CD8-positive, alpha-beta memory T cell (primary cell): ENCODE results near the gene ZNF273. TPM values are rescaled to one million over a fixed set of nuclear protein-coding genes. Genes with fewer than 3 reads are reported as not detected.

Source experiments
- CTCF ChIA-PET: fragments of 350-600 bp; sonication (Branson Sonifier 250); formaldehyde crosslinking; loops from one replicate; lab custom pipeline; 2021; ENCODE audit warnings: antibody characterized with exemption; lab: Charles Lee
- POLR2A ChIA-PET: fragments of 350-600 bp; sonication (Branson Sonifier 250); formaldehyde crosslinking; loops from one replicate; lab custom pipeline; 2021; ENCODE audit warnings: antibody characterized with exemption; lab: Charles Lee
- DNase-seq, 5 donors: peaks; one replicate each; pipeline versions ENCODE4 v3.0.0 to v3.0.0-alpha.2; 2020 to 2022; ENCODE audit warnings: mixed read lengths in 1 of 5
- H3K27ac ChIP-seq: one replicate; pipeline ENCODE4 v1.7.0; 2013; ENCODE audit warnings: low read depth, mild to moderate bottlenecking, low read length, moderate library complexity
- H3K27me3 ChIP-seq: 2 replicates; pipeline ENCODE4 v1.7.0; 2013; ENCODE audit warnings: low read length, mild to moderate bottlenecking; ENCODE audit not compliant: insufficient read depth, poor library complexity, severe bottlenecking
- H3K36me3 ChIP-seq: 2 replicates; pipeline ENCODE4 v1.7.0; 2013; ENCODE audit warnings: mild to moderate bottlenecking, low read length, moderate library complexity; ENCODE audit not compliant: insufficient read depth
- H3K4me1 ChIP-seq: 2 replicates; pipeline ENCODE4 v1.7.0; 2013; ENCODE audit warnings: mild to moderate bottlenecking, low read length, moderate library complexity; ENCODE audit not compliant: insufficient read depth
- H3K4me3 ChIP-seq: 2 replicates; pipeline ENCODE4 v1.7.0; 2013; ENCODE audit warnings: mild to moderate bottlenecking, low read length
- H3K9me3 ChIP-seq: 2 replicates; pipeline ENCODE4 v1.7.0; 2013; ENCODE audit warnings: mild to moderate bottlenecking, low read length
- H3K27ac Mint-ChIP-seq, 8 donors: one replicate each; pipeline ENCODE4 v1.8.0; 2020 to 2021; ENCODE audit warnings: mixed read lengths in 8 of 8, mild to moderate bottlenecking in 6 of 8, inconsistent platforms in 3 of 8, moderate library complexity in 3 of 8
- H3K27me3 Mint-ChIP-seq, 2 donors: one replicate each; pipeline ENCODE4 v1.8.0; 2020 to 2021; ENCODE audit warnings: mixed read lengths in 2 of 2, mild to moderate bottlenecking in 1 of 2, moderate library complexity in 1 of 2
- H3K36me3 Mint-ChIP-seq, 3 donors: one replicate each; pipeline ENCODE4 v1.8.0; 2020 to 2021; ENCODE audit warnings: mixed read lengths in 3 of 3, inconsistent platforms in 1 of 3, mild to moderate bottlenecking in 1 of 3
- H3K4me1 Mint-ChIP-seq, 3 donors: one replicate each; pipeline ENCODE4 v1.8.0; 2020 to 2021; ENCODE audit warnings: mixed read lengths in 3 of 3, inconsistent platforms in 1 of 3, mild to moderate bottlenecking in 1 of 3
- H3K4me3 Mint-ChIP-seq, 7 donors: one replicate each; pipeline ENCODE4 v1.8.0; 2020 to 2021; ENCODE audit warnings: mixed read lengths in 7 of 7, mild to moderate bottlenecking in 6 of 7, moderate library complexity in 4 of 7, inconsistent platforms in 2 of 7
- H3K9me3 Mint-ChIP-seq, 5 donors: one replicate each; pipeline ENCODE4 v1.8.0; 2020 to 2022; ENCODE audit warnings: mixed read lengths in 5 of 5, mild to moderate bottlenecking in 3 of 5, moderate library complexity in 2 of 5, inconsistent platforms in 1 of 5
- polyA plus RNA-seq: library from polyadenylated mRNA; unstranded; fragments of 300-500 nt; fragmentation: Illumina TruSeq; gene quantifications from one replicate; pipeline ENCODE4 v1.2.3, GENCODE V29; 2021
- total RNA-seq, 2 experiments: library from RNA; stranded (reverse); gene quantifications; one replicate each; pipeline ENCODE4 v1.2.3, GENCODE V29; 2021

The ZNF273 gene
- total and polyA plus RNA-seq, 3 experiments from 2014 or later = 3.1 to 7.1 (median 6.8) TPM

DNA sequence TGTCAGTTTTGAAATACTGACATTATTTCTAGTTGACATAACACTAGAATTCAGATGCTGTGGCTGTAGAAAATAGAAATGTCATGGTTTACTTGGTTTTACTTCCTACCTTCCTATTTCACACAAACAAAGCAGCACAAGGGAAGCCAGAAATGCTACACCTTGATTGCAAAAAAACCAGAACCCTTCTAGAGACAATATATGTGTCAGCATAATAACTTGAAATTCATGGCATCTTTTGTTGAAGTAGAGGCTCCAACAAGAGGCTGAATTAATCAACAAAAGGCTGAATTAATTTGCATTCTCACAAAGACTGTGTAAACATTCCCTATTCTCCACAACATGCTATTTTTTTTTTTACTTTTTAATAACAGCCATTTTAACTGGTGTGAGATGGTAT is 62.5 kb downstream of the ZNF273 start:
- H3K27ac Mint-ChIP-seq = no peak overlapping the region
- H3K27me3 Mint-ChIP-seq = peaks cover 6 to 23% of the 10 kb centered on the region in 2 donors
- ChIA-PET CTCF (no interaction called here), POLR2A (no interaction called here)
- H3K27ac ChIP-seq = no peak overlapping the region
- DNase-seq = no peak
- no peaks in the 10 kb centered on the region for H3K4me1 Mint-ChIP-seq
- H3K36me3 ChIP-seq = no peaks in the 10 kb centered on the region
- H3K4me3 ChIP-seq = no peak overlapping the region
- H3K9me3 Mint-ChIP-seq = peaks cover 9 to 42% (median 40%) of the 10 kb centered on the region in 5 donors
- no peak overlapping the region for H3K4me3 Mint-ChIP-seq
- no peaks in the 10 kb centered on the region for H3K9me3 ChIP-seq
- no peaks in the 10 kb centered on the region for H3K27me3 ChIP-seq
- no peaks in the 10 kb centered on the region for H3K4me1 ChIP-seq
- peaks cover 0 to 26% (median 1%) of the 10 kb centered on the region in 3 donors for H3K36me3 Mint-ChIP-seq

DNA sequence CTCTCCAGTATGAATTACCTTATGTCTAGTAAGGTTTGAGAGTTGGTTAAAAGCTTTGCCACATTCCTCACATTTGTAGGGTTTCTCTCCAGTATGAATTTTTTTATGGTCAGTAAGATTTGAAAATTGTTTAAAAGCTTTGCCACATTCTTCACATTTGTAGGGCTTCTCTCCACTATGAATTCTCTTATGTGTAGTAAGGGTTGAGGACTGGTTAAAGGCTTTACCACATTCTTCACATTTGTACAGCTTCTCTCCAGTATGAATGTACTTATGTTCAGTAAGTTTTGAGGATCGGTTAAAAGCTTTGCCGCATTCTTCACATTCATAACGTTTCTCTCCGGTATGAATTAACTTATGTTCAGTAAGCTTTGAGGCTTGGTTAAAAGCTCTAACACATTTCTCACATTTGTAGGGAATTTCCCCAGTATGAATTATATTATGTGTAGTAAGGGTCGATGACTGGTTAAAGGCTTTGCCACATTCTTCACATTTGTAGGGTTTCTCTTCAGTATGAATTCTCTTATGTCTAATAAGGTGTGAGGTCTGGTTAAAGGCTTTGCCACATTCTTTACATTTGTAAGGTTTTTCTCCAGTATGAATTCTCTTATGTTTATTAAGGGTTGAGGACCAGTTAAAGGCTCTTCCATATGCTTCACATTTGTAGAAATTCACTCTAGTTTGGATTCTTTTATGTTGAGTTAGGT is 75.6 kb downstream of the ZNF273 start:
- Mint-ChIP-seq H3K27ac (no peak overlapping the region), H3K36me3 (peaks cover 31 to 67% (median 61%) of the 10 kb centered on the region in 3 donors), H3K9me3 (peaks cover 64 to 90% (median 81%) of the 10 kb centered on the region in 5 donors), H3K4me3 (no peak overlapping the region), H3K27me3 (peaks cover 0 to 4% of the 10 kb centered on the region in 2 donors), H3K4me1 (no peaks in the 10 kb centered on the region)
- Histone ChIP-seq H3K4me3 (no peak overlapping the region), H3K27me3 (no peaks in the 10 kb centered on the region), H3K27ac (no peak overlapping the region), H3K9me3 (peaks cover 29% of the 10 kb centered on the region), H3K36me3 (no peaks in the 10 kb centered on the region), H3K4me1 (no peaks in the 10 kb centered on the region)
- POLR2A ChIA-PET = no interaction called here
- CTCF ChIA-PET = no interaction called here
- DNase-seq = no peak

Other genes with a start within 250 kb of the ZNF273 start
- gene ZNF107, start 237.1 kb upstream of the ZNF273 start, total RNA-seq = 10 to 100 TPM; 13.5 to 14.2 TPM
- 9.9 TPM for gene ZNF107, start 237.1 kb upstream of the ZNF273 start, polyA plus RNA-seq
- 10 to 100 TPM in 1 of 2 experiments, 1 to 10 TPM in 1; 9.5 to 10.4 TPM for gene ZNF138, start 108.8 kb upstream of the ZNF273 start, total RNA-seq
- gene ZNF138, start 108.8 kb upstream of the ZNF273 start, polyA plus RNA-seq = 10.7 TPM
- gene ZNF117, start 87.8 kb downstream of the ZNF273 start, total RNA-seq = 1 to 10 TPM; 3.5 to 3.8 TPM
- 0.89 TPM for gene ZNF117, start 87.8 kb downstream of the ZNF273 start, polyA plus RNA-seq
- gene ERV3-1, start 103.4 kb downstream of the ZNF273 start, total RNA-seq = 1 to 10 TPM; 6.0 to 7.1 TPM
- gene ERV3-1, start 103.4 kb downstream of the ZNF273 start, polyA plus RNA-seq = 7.2 TPM